Prostate gland (tissue), 2 donors: ENCODE measurements around the gene FAM110D. TPM values are rescaled to one million over a fixed set of nuclear protein-coding genes. Genes with fewer than 3 reads are reported as not detected.
A peak's percentile ranks its signal among the peaks of the same experiment; 100 is the strongest.

Experiments
- DNase-seq: peaks from one replicate; pipeline ENCODE4 v3.0.0-alpha.2; 2019; ENCODE audit warnings: low spot score
- H3K27ac ChIP-seq, 2 donors: fragments of 200-600 bp; sonication (generic); 2 replicates each; pipeline ENCODE4 v1.5.1; 2017 to 2019
- H3K27me3 ChIP-seq: fragments of 200-600 bp; sonication (generic); replicated peaks from 2 replicates; pipeline ENCODE4 v1.5.1; 2019; ENCODE audit not compliant: insufficient read depth
- H3K36me3 ChIP-seq, 2 donors: fragments of 200-600 bp; sonication (generic); 1 replicate in 1 of 2; 2 replicates in 1 of 2; pipeline versions ENCODE4 v1.5.1 to v1.8.1; 2017 to 2019
- H3K4me1 ChIP-seq: fragments of 200-600 bp; sonication (generic); replicated peaks from 2 replicates; pipeline ENCODE4 v1.5.1; 2019
- H3K4me3 ChIP-seq, 2 donors: fragments of 200-600 bp; sonication (generic); 2 replicates each; pipeline ENCODE4 v1.5.1; 2017 to 2019
- H3K9me3 ChIP-seq: fragments of 200-600 bp; sonication (generic); 2 replicates; pipeline ENCODE4 v1.5.1; 2017
- CTCF ChIP-seq, 4 experiments: fragments of 200-600 bp in 2 of 4; fragments of 450-650 bp in 2 of 4; sonication (generic) in 2 of 4; IDR thresholded peaks; 1 replicate in 3 of 4; 2 replicates in 1 of 4; pipeline ENCODE4 v1.5.1; 2016 to 2019; ENCODE audit warnings: antibody characterized with exemption in 4 of 4, mild to moderate bottlenecking in 2 of 4, moderate library complexity in 2 of 4
- POLR2A ChIP-seq: fragments of 450-650 bp; IDR thresholded peaks from one replicate; pipeline ENCODE4 v1.6.1; 2016; ENCODE audit warnings: antibody characterized with exemption, mild to moderate bottlenecking
- POLR2AphosphoS5 ChIP-seq: sonication (generic); formaldehyde crosslinking; IDR thresholded peaks from one replicate; pipeline ENCODE4 v1.6.1; 2017; ENCODE audit warnings: antibody characterized with exemption
- WGBS: methylation state at CpG from one replicate; pipeline ENCODE4 v1.1.5; 2018; 5-methylcytosine and 5-hydroxymethylcytosine counted together
- intact Hi-C: fragments of 100-400 bp; cut with DNase I; formaldehyde crosslinking; loops from one replicate; pipeline ENCODE4 v1.14.2; 2022
- total RNA-seq, 2 donors: library from RNA; depleted of rRNA; stranded (reverse); fragments of >200 nt; gene quantifications; one replicate each; pipeline ENCODE4 v1.1.0, GENCODE V29; 2016

FAM110D gene
- total RNA-seq, 2 donors from 2014 or later = 3.8 to 5.9 TPM

- Histone ChIP-seq H3K36me3 (no peaks in the 10 kb centered on the region), H3K4me1 (no peaks in the 10 kb centered on the region), H3K4me3 (no peak overlapping the region), H3K9me3 (no peaks in the 10 kb centered on the region), H3K27ac (no peak overlapping the region), H3K27me3 (no peaks in the 10 kb centered on the region)
- TF ChIP-seq CTCF (IDR thresholded peaks at IDR 0.05) (peak; percentile 33 to 85 (median 82)), POLR2A (no peak), POLR2AphosphoS5 (peak; percentile 51)
- 31% methylated on average over 19 of the region's 19 CpGs for WGBS
- intact Hi-C loops = loop anchor here (1.0 to 5.0 kb wide), 2 partner anchors 40 to 108 kb away; no protein-coding TSS in a partner anchor
- peak; percentile 85 for DNase-seq
These were observed 13.6 kb upstream of the FAM110D start for GRCh38 chr1:26145041-26145959.

- WGBS = 53% methylated on average over 6 of the region's 6 CpGs
- intact Hi-C loops = loop anchor here (1.0 to 5.0 kb wide), 2 partner anchors 41 to 109 kb away; no protein-coding TSS in a partner anchor
- no peaks in the 10 kb centered on the region for H3K9me3 ChIP-seq
- H3K27me3 ChIP-seq = no peaks in the 10 kb centered on the region
- no peak for TF ChIP-seq CTCF (IDR thresholded peaks at IDR 0.05)
- no peak for TF ChIP-seq POLR2AphosphoS5
- TF ChIP-seq POLR2A = no peak
- no peak overlapping the region for H3K27ac ChIP-seq
- no peak for DNase-seq
- no peaks in the 10 kb centered on the region for H3K4me1 ChIP-seq
- no peak overlapping the region for H3K4me3 ChIP-seq
- H3K36me3 ChIP-seq = no peaks in the 10 kb centered on the region
These were observed 13.0 kb upstream of the FAM110D start for GRCh38 chr1:26145960-26146294.

- H3K27ac ChIP-seq = no peak overlapping the region
- intact Hi-C loops = loop anchor here (5.0 kb wide), 1 partner anchor 112 kb away; no protein-coding TSS in a partner anchor
- no peak for DNase-seq
- TF ChIP-seq CTCF (IDR thresholded peaks at IDR 0.05) = no peak
- no peak for TF ChIP-seq POLR2A
- no peak for TF ChIP-seq POLR2AphosphoS5
- no peaks in the 10 kb centered on the region for H3K27me3 ChIP-seq
- H3K4me1 ChIP-seq = no peaks in the 10 kb centered on the region
- H3K9me3 ChIP-seq = no peaks in the 10 kb centered on the region
- H3K4me3 ChIP-seq = no peak overlapping the region
- no peaks in the 10 kb centered on the region for H3K36me3 ChIP-seq
These were observed 10.0 kb upstream of the FAM110D start for GRCh38 chr1:26148887-26149286.

- Histone ChIP-seq H3K9me3 (no peaks in the 10 kb centered on the region), H3K27ac (no peak overlapping the region), H3K4me3 (no peak overlapping the region), H3K27me3 (peaks cover 4% of the 10 kb centered on the region), H3K4me1 (no peaks in the 10 kb centered on the region), H3K36me3 (no peaks in the 10 kb centered on the region)
- intact Hi-C loops = no loop called here
- no peak for TF ChIP-seq POLR2A
- TF ChIP-seq CTCF (IDR thresholded peaks at IDR 0.05) = no peak
- no peak for TF ChIP-seq POLR2AphosphoS5
- WGBS = 55% methylated on average over 5 of the region's 5 CpGs
- no peak for DNase-seq
These were observed 4.8 kb upstream of the FAM110D start for GRCh38 chr1:26153966-26154532.
